ENCODE results near the gene SLFN13.

- TF ChIP-seq CTCF (conservative IDR thresholded peaks at IDR 0.05) = no peak
- no peak for TF ChIP-seq ZFX (IDR thresholded peaks at IDR 0.05)
Observed at GRCh38 chr17:35448899-35449227, 297 bp upstream of the SLFN13 start.
